Activated CD4-positive, alpha-beta T cell treated with anti-CD3 and anti-CD28 coated beads, Interleukin-2, amount 10 ng/mL, durations not matched to agents 24 days and 14 days (primary cell): Measurements from ENCODE around the gene NFATC2. TPM values are rescaled to one million over a fixed set of nuclear protein-coding genes. Genes with fewer than 3 reads are reported as not detected.

Source experiments
- DNase-seq: peaks from one replicate; pipeline ENCODE4 v3.0.0; 2022
- H3K27ac Mint-ChIP-seq: one replicate; pipeline ENCODE4 v1.8.0; 2022; ENCODE audit warnings: mild to moderate bottlenecking, mixed read lengths
- H3K27me3 Mint-ChIP-seq: one replicate; pipeline ENCODE4 v1.8.0; 2022; ENCODE audit warnings: mixed read lengths
- H3K36me3 Mint-ChIP-seq: one replicate; pipeline ENCODE4 v1.8.0; 2022; ENCODE audit warnings: low read depth, mild to moderate bottlenecking, mixed read lengths
- H3K4me1 Mint-ChIP-seq: one replicate; pipeline ENCODE4 v1.8.0; 2021; ENCODE audit warnings: mixed read lengths
- H3K4me3 Mint-ChIP-seq: one replicate; pipeline ENCODE4 v1.8.0; 2022; ENCODE audit warnings: mild to moderate bottlenecking, moderate library complexity, mixed read lengths
- H3K9me3 Mint-ChIP-seq: one replicate; pipeline ENCODE4 v1.8.0; 2021; ENCODE audit warnings: mixed read lengths
- intact Hi-C: fragments of 100-400 bp; cut with micrococcal nuclease; formaldehyde crosslinking; loops from one replicate; pipeline ENCODE4 v1.15.1; 2023
- total RNA-seq: library from RNA; stranded (reverse); gene quantifications from 2 replicates; pipeline ENCODE4 v1.2.3, GENCODE V29; 2022

Gene NFATC2
- total RNA-seq, 1 donor from 2014 or later: 65.0 TPM

- H3K4me1 Mint-ChIP-seq: peaks cover 82% of the 10 kb centered on the region
- H3K27me3 Mint-ChIP-seq: no peaks in the 10 kb centered on the region
- H3K9me3 Mint-ChIP-seq: peaks cover 10% of the 10 kb centered on the region
- H3K4me3 Mint-ChIP-seq: peak overlapping the region; percentile 71
- peak; percentile 80 for DNase-seq
- H3K27ac Mint-ChIP-seq: peak overlapping the region; percentile 94
- peaks cover 64% of the 10 kb centered on the region for H3K36me3 Mint-ChIP-seq
- intact Hi-C loops: loop anchor here (1.0 to 5.0 kb wide), 2 partner anchors 18 to 111 kb away; no protein-coding TSS in a partner anchor
Measured at GRCh38 chr20:51497542-51498467, 44.7 kb downstream of the NFATC2 start.

GRCh38 chr20:51496964-51497363 lies 45.6 kb downstream of the NFATC2 start:
- Mint-ChIP-seq H3K27me3 (no peaks in the 10 kb centered on the region), H3K4me1 (peaks cover 83% of the 10 kb centered on the region), H3K4me3 (peak overlapping the region; percentile 71), H3K9me3 (peaks cover 10% of the 10 kb centered on the region), H3K27ac (peak overlapping the region; percentile 94), H3K36me3 (peaks cover 66% of the 10 kb centered on the region)
- DNase-seq: no peak
- intact Hi-C loops: loop anchor here (1.0 to 5.0 kb wide), 2 partner anchors 17 to 110 kb away; no protein-coding TSS in a partner anchor

- H3K4me1 Mint-ChIP-seq: peaks cover 86% of the 10 kb centered on the region
- peaks cover 71% of the 10 kb centered on the region for H3K36me3 Mint-ChIP-seq
- no peak for DNase-seq
- peak overlapping the region; percentile 32 for H3K4me3 Mint-ChIP-seq
- intact Hi-C loops: loop anchor here (5.0 kb wide), 1 partner anchor 109 kb away; no protein-coding TSS in a partner anchor
- H3K27ac Mint-ChIP-seq: peak overlapping the region; percentile 94
- no peaks in the 10 kb centered on the region for H3K27me3 Mint-ChIP-seq
- H3K9me3 Mint-ChIP-seq: peaks cover 10% of the 10 kb centered on the region
Measured at GRCh38 chr20:51495921-51496545, 46.5 kb downstream of the NFATC2 start.

- intact Hi-C loops: loop anchor here (5.0 kb wide), 1 partner anchor 108 kb away; no protein-coding TSS in a partner anchor
- no peaks in the 10 kb centered on the region for H3K27me3 Mint-ChIP-seq
- peak overlapping the region; percentile 68 for H3K4me3 Mint-ChIP-seq
- H3K36me3 Mint-ChIP-seq: peaks cover 76% of the 10 kb centered on the region
- peaks cover 10% of the 10 kb centered on the region for H3K9me3 Mint-ChIP-seq
- no peak for DNase-seq
- H3K27ac Mint-ChIP-seq: peak overlapping the region; percentile 86
- H3K4me1 Mint-ChIP-seq: peaks cover 87% of the 10 kb centered on the region
Measured at GRCh38 chr20:51495291-51495690, 47.2 kb downstream of the NFATC2 start.

- H3K4me1 Mint-ChIP-seq: peaks cover 88% of the 10 kb centered on the region
- H3K4me3 Mint-ChIP-seq: peak overlapping the region; percentile 68
- peak; percentile 77 for DNase-seq
- intact Hi-C loops: loop anchor here (5.0 kb wide), 1 partner anchor 107 kb away; no protein-coding TSS in a partner anchor
- peaks cover 77% of the 10 kb centered on the region for H3K36me3 Mint-ChIP-seq
- H3K27me3 Mint-ChIP-seq: no peaks in the 10 kb centered on the region
- peak overlapping the region; percentile 86 for H3K27ac Mint-ChIP-seq
- H3K9me3 Mint-ChIP-seq: peaks cover 10% of the 10 kb centered on the region
Measured at GRCh38 chr20:51494241-51495110, 48.0 kb downstream of the NFATC2 start.

DNA sequence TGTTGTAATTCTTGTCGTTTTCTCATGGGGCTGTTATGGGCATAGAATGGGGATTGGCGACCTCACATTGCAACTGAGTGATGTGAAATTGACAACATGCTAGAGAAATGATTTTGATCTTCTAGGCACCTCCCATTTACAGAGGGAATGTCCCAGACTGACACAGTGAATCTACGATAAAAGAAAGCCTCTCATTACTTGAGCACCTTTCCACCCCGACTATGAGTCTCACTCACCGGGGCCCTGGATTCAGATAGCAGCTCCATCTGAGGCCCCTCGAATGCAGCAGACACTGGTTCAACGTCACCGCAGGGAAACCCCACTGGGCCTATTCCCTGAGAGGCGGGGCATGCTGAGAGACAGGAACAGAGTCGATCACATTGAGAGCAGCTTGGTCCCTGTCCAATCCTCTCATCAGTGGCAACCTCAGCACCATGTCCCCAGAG lies 49.1 kb downstream of the NFATC2 start:
- peaks cover 4% of the 10 kb centered on the region for H3K9me3 Mint-ChIP-seq
- peaks cover 89% of the 10 kb centered on the region for H3K4me1 Mint-ChIP-seq
- no peaks in the 10 kb centered on the region for H3K27me3 Mint-ChIP-seq
- peaks cover 77% of the 10 kb centered on the region for H3K36me3 Mint-ChIP-seq
- peak overlapping the region; percentile 74 for H3K27ac Mint-ChIP-seq
- intact Hi-C loops: no loop called here
- no peak for DNase-seq
- peak overlapping the region; percentile 13 for H3K4me3 Mint-ChIP-seq

GRCh38 chr20:51492167-51493092 lies 50.1 kb downstream of the NFATC2 start:
- H3K27ac Mint-ChIP-seq: peak overlapping the region; percentile 58

GRCh38 chr20:51491393-51491792 lies 51.1 kb downstream of the NFATC2 start:
- H3K9me3 Mint-ChIP-seq: no peaks in the 10 kb centered on the region
- DNase-seq: no peak
- peaks cover 83% of the 10 kb centered on the region for H3K36me3 Mint-ChIP-seq
- H3K27ac Mint-ChIP-seq: no peak overlapping the region
- H3K4me1 Mint-ChIP-seq: peaks cover 77% of the 10 kb centered on the region
- intact Hi-C loops: no loop called here
- H3K27me3 Mint-ChIP-seq: no peaks in the 10 kb centered on the region
- H3K4me3 Mint-ChIP-seq: no peak overlapping the region

More at GRCh38 chr20:51492167-51493092, 50.1 kb downstream of the NFATC2 start:
- Mint-ChIP-seq H3K4me1 (peaks cover 87% of the 10 kb centered on the region), H3K4me3 (no peak overlapping the region), H3K27me3 (no peaks in the 10 kb centered on the region), H3K9me3 (no peaks in the 10 kb centered on the region), H3K36me3 (peaks cover 78% of the 10 kb centered on the region)
- intact Hi-C loops: no loop called here
- no peak for DNase-seq

- DNase-seq: no peak
- Mint-ChIP-seq H3K36me3 (peaks cover 84% of the 10 kb centered on the region), H3K4me3 (no peak overlapping the region), H3K4me1 (peaks cover 77% of the 10 kb centered on the region), H3K9me3 (no peaks in the 10 kb centered on the region), H3K27me3 (no peaks in the 10 kb centered on the region), H3K27ac (peak overlapping the region; percentile 25)
- intact Hi-C loops: no loop called here
Measured at GRCh38 chr20:51490635-51491034, 51.9 kb downstream of the NFATC2 start.

- no peak for DNase-seq
- peaks cover 79% of the 10 kb centered on the region for H3K36me3 Mint-ChIP-seq
- peaks cover 74% of the 10 kb centered on the region for H3K4me1 Mint-ChIP-seq
- H3K27ac Mint-ChIP-seq: peak overlapping the region; percentile 55
- intact Hi-C loops: no loop called here
- H3K27me3 Mint-ChIP-seq: no peaks in the 10 kb centered on the region
- no peak overlapping the region for H3K4me3 Mint-ChIP-seq
- no peaks in the 10 kb centered on the region for H3K9me3 Mint-ChIP-seq
Measured at GRCh38 chr20:51489611-51490010, 52.9 kb downstream of the NFATC2 start.

DNA sequence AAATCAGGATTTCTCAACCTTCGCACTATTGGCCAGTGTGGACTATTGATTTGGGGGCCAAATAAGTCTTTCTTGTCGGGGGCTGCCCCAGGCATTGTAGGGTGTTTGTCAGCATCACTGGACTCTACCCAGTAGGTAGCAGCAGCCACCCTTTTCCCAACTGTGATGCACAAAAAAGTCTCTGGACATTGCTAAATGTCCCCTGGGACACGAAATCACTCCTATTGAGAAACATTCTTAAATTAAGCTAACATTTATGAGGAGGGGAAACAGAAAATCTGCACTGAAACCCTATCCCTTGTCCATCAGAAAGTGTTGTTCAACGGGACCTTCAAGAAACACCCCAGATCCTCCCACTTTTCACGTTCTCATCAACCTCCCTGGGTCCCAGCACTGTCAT lies 54.2 kb downstream of the NFATC2 start:
- Mint-ChIP-seq H3K27ac (no peak overlapping the region), H3K4me3 (no peak overlapping the region), H3K36me3 (peaks cover 82% of the 10 kb centered on the region), H3K27me3 (no peaks in the 10 kb centered on the region), H3K9me3 (no peaks in the 10 kb centered on the region), H3K4me1 (peaks cover 74% of the 10 kb centered on the region)
- DNase-seq: no peak
- intact Hi-C loops: no loop called here

DNA sequence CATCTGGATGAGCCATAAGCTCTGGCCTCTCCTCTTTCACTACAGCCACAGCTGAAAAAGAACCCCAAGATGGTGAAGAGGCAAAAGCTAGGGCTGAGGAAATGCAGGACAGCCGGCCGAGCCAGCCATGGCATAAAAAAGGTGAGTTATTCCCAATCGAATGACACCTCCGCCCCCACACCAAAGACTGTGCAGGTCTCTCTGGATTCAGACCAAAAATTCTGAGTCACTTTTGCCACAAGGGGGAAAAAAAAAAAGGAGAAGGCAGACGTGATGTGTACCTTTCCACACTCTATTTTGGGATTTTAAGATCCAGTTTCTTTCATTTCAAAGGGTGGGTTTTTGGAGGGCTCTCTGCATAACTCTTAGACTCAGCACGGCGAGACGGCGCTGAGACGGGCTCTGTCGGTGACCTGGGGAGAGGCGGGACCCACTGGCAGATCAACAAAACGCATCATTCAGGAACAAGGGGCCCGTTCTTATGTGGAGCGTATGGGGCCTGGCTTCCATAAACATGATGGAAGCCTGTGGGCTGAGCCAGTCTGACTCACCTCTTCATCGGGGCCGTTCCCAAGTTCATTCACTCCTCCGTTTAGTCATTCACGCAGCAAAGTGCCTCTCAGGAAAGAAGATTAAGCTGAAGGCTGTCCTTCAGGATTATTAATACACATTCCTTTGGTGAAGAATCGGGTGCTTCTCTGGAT lies 54.8 kb downstream of the NFATC2 start:
- intact Hi-C loops: no loop called here
- no peaks in the 10 kb centered on the region for H3K27me3 Mint-ChIP-seq
- H3K9me3 Mint-ChIP-seq: no peaks in the 10 kb centered on the region
- H3K27ac Mint-ChIP-seq: no peak overlapping the region
- no peak overlapping the region for H3K4me3 Mint-ChIP-seq
- H3K36me3 Mint-ChIP-seq: peaks cover 82% of the 10 kb centered on the region
- no peak for DNase-seq
- H3K4me1 Mint-ChIP-seq: peaks cover 73% of the 10 kb centered on the region
